Measurements from ENCODE around the gene MAP4K4. TPM values are rescaled to one million over a fixed set of nuclear protein-coding genes. Genes with fewer than 3 reads are reported as not detected.
"Not testable (repeated sequence)": the region's sequence is repeated elsewhere in the genome, so short reads cannot be mapped to it uniquely, and the experiment has no call there.

The MAP4K4 gene
- total RNA-seq, 2 donors from 2014 or later: 69.1 to 71.5 TPM

DNA sequence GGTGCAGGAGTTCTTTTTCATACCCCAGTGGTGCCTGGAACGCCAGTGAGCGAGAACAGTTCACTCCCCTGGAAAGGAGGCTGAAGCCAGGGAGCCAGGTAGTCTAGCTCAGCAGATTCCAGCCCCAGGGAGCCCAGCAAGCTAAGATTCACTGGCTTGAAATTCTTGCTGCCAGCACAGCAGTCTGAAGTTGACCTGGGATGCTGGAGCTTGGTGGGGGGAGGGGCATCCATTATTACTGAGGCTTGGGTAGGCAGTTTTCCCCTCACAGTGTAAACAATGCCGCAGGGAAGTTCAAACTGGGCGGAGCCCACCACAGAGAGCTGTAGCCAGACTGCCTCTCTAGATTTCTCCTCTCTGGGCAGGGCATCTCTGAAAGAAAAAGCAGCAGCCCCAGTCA lies 238.3 kb downstream of the MAP4K4 start:
- H3K9me3 Mint-ChIP-seq; H3K27ac Mint-ChIP-seq; H3K4me1 Mint-ChIP-seq (ENCODE audit: low read depth in 2 of 2); H3K4me3 Mint-ChIP-seq; DNase-seq (ENCODE audit: low spot score); ATAC-seq: not testable (repeated sequence)
- peaks cover 33 to 37% of the 10 kb centered on the region in 2 donors for H3K27me3 Mint-ChIP-seq
- peaks cover 21% of the 10 kb centered on the region for H3K36me3 Mint-ChIP-seq

DNA sequence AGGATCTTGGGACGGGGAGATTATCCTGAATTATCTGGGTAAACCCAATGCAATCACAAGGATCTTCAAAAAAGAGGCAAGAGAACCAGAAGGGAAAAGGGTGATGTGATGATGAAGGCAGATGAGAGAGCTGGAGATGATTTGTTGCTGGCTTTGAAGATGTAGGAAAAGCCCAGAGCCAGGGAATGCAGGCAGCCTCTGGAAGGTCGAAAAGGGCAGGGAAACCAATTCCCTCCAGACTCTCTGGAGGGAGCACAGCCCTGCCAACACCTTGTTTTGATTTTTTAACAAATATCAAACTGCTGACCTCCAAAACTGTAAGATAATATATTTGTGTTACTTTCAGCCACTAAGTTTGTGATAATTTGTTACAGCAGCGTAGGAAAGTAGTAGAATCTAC lies 245.3 kb downstream of the MAP4K4 start:
- DNase-seq (ENCODE audit: low spot score): no peak

More for the DNA sequence above, 245.3 kb downstream of the MAP4K4 start:
- Mint-ChIP-seq H3K36me3 (peaks cover 11% of the 10 kb centered on the region), H3K4me3 (no peak overlapping the region), H3K27ac (no peak overlapping the region), H3K9me3 (peaks cover 8% of the 10 kb centered on the region), H3K27me3 (peaks cover 26 to 35% of the 10 kb centered on the region in 2 donors), H3K4me1 (ENCODE audit: low read depth in 2 of 2) (no peaks in the 10 kb centered on the region)
- ATAC-seq: no peak

Other genes starting within 250 kb of the MAP4K4 start
- 1 to 10 TPM; 2.1 to 2.2 TPM for gene RFX8, start 222.6 kb upstream of the MAP4K4 start, total RNA-seq

Measured in natural killer cell treated with Interleukin-12 subunit alpha and Interleukin-12 subunit beta and Interleukin-15 and Interleukin-18, amount 100 ng/mL, for 72 hours (primary cell).